HepG2 (cell line): ENCODE measurements around the gene GNB1.

ENCODE experiments used
- FIP1L1 ChIP-seq: fragments of 200-400 bp; formaldehyde crosslinking; IDR thresholded peaks from 2 replicates; pipeline ENCODE4 v1.6.1; 2018; ENCODE audit warnings: low read depth, mild to moderate bottlenecking, low read length, moderate library complexity, borderline replicate concordance; ENCODE audit not compliant: insufficient read depth
- FOSL1 ChIP-seq: sonication (generic); formaldehyde crosslinking; IDR thresholded peaks from 2 replicates; pipeline ENCODE4 v1.9.0; 2021; ENCODE audit warnings: missing genetic modification reagents, borderline replicate concordance
- HDAC6 ChIP-seq: fragments of 200-600 bp; sonication (generic); IDR thresholded peaks from 2 replicates; pipeline ENCODE4 v1.7.0; 2017; ENCODE audit warnings: mild to moderate bottlenecking, antibody characterized with exemption, low read length, low read depth
- HNRNPK ChIP-seq: fragments of 200-400 bp; formaldehyde crosslinking; IDR thresholded peaks from 2 replicates; pipeline ENCODE4 v1.6.1; 2018; ENCODE audit warnings: low read length, low read depth, moderate library complexity, mild to moderate bottlenecking; ENCODE audit not compliant: poor library complexity, severe bottlenecking
- KDM6A ChIP-seq: IDR thresholded peaks from 2 replicates; pipeline ENCODE4 v1.6.1; 2016; ENCODE audit warnings: low read depth
- MAX ChIP-seq: IDR thresholded peaks from 2 replicates; pipeline ENCODE4 v1.6.1; 2012; ENCODE audit warnings: inconsistent platforms
- MAZ ChIP-seq, 2 experiments: sonication (generic) in 1 of 2; formaldehyde crosslinking in 1 of 2; IDR thresholded peaks; 2 replicates each; pipeline versions ENCODE4 v1.5.0 to v1.6.1; 2012 to 2020; ENCODE audit warnings: low read depth in 2 of 2, mild to moderate bottlenecking in 2 of 2, borderline replicate concordance in 1 of 2, improper control_type of control experiment in 1 of 2, low read length in 1 of 2, missing genetic modification reagents in 1 of 2, moderate library complexity in 1 of 2
- NFE2L1 ChIP-seq: sonication (generic); formaldehyde crosslinking; IDR thresholded peaks from 2 replicates; pipeline ENCODE4 v1.4.0; 2020; ENCODE audit warnings: missing genetic modification reagents, mild to moderate bottlenecking, borderline replicate concordance
- PRDM15 ChIP-seq: sonication (generic); formaldehyde crosslinking; IDR thresholded peaks from 2 replicates; pipeline ENCODE4 v1.4.0; 2020; ENCODE audit warnings: missing genetic modification reagents
- ZNF10 ChIP-seq: sonication (generic); formaldehyde crosslinking; IDR thresholded peaks from 2 replicates; pipeline ENCODE4 v1.4.0; 2020; ENCODE audit warnings: mild to moderate bottlenecking, low read depth, missing genetic modification reagents, borderline replicate concordance
- ZNF143 ChIP-seq: sonication (generic); formaldehyde crosslinking; IDR thresholded peaks from 2 replicates; pipeline ENCODE4 v1.4.0; 2020; ENCODE audit warnings: missing genetic modification reagents
- ZNF747 ChIP-seq: sonication (generic); formaldehyde crosslinking; IDR thresholded peaks from 2 replicates; pipeline ENCODE4 v1.8.1; 2023; ENCODE audit warnings: missing genetic modification reagents, mild to moderate bottlenecking, borderline replicate concordance
- TF ChIP-seq, protein P1 (sequence below): sonication (generic); formaldehyde crosslinking; conservative IDR thresholded peaks from 2 replicates; pipeline ENCODE4 v1.4.0; 2020; ENCODE audit warnings: mild to moderate bottlenecking, missing genetic modification reagents, moderate library complexity
- TF ChIP-seq, protein P2 (sequence below): sonication (generic); formaldehyde crosslinking; IDR thresholded peaks from 2 replicates; pipeline ENCODE4 v1.5.0; 2020; ENCODE audit warnings: mild to moderate bottlenecking, missing genetic modification reagents, moderate library complexity

DNA sequence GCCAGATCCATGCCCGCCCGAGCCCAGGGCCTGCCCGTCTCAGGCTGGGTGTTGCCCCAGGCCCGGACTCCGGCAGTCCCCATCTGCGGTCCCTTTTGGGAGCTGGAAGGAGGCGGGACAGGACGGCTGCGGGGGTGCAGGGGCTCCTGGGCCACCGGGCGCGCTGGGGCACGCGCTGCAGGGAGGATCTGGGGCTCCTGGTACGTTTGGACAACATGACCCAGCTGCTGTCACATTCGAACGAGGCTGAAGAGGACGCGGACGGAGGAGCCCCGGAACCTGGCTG lies 17.6 kb upstream of the GNB1 start:
- TF ChIP-seq, protein P1, sequence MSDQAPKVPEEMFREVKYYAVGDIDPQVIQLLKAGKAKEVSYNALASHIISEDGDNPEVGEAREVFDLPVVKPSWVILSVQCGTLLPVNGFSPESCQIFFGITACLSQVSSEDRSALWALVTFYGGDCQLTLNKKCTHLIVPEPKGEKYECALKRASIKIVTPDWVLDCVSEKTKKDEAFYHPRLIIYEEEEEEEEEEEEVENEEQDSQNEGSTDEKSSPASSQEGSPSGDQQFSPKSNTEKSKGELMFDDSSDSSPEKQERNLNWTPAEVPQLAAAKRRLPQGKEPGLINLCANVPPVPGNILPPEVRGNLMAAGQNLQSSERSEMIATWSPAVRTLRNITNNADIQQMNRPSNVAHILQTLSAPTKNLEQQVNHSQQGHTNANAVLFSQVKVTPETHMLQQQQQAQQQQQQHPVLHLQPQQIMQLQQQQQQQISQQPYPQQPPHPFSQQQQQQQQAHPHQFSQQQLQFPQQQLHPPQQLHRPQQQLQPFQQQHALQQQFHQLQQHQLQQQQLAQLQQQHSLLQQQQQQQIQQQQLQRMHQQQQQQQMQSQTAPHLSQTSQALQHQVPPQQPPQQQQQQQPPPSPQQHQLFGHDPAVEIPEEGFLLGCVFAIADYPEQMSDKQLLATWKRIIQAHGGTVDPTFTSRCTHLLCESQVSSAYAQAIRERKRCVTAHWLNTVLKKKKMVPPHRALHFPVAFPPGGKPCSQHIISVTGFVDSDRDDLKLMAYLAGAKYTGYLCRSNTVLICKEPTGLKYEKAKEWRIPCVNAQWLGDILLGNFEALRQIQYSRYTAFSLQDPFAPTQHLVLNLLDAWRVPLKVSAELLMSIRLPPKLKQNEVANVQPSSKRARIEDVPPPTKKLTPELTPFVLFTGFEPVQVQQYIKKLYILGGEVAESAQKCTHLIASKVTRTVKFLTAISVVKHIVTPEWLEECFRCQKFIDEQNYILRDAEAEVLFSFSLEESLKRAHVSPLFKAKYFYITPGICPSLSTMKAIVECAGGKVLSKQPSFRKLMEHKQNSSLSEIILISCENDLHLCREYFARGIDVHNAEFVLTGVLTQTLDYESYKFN: no peak
- no peak for TF ChIP-seq FIP1L1
- no peak for TF ChIP-seq ZNF10 (CRISPR knock-in tag)
- TF ChIP-seq MAX: 0 out of 2 replicates have a peak, but pooled peaks have one; percentile 29
- TF ChIP-seq FOSL1 (CRISPR knock-in tag): no peak
- no peak for TF ChIP-seq ZNF747
- TF ChIP-seq NFE2L1 (CRISPR knock-in tag): no peak
- no peak for TF ChIP-seq MAZ (IDR thresholded peaks at IDR 0.05; ENCODE audit: borderline replicate concordance, low read depth, low read length)
- no peak for TF ChIP-seq MAZ (CRISPR knock-in tag; IDR thresholded peaks at IDR 0.05; ENCODE audit: low read depth)
- TF ChIP-seq HNRNPK: no peak
- TF ChIP-seq, protein P2, sequence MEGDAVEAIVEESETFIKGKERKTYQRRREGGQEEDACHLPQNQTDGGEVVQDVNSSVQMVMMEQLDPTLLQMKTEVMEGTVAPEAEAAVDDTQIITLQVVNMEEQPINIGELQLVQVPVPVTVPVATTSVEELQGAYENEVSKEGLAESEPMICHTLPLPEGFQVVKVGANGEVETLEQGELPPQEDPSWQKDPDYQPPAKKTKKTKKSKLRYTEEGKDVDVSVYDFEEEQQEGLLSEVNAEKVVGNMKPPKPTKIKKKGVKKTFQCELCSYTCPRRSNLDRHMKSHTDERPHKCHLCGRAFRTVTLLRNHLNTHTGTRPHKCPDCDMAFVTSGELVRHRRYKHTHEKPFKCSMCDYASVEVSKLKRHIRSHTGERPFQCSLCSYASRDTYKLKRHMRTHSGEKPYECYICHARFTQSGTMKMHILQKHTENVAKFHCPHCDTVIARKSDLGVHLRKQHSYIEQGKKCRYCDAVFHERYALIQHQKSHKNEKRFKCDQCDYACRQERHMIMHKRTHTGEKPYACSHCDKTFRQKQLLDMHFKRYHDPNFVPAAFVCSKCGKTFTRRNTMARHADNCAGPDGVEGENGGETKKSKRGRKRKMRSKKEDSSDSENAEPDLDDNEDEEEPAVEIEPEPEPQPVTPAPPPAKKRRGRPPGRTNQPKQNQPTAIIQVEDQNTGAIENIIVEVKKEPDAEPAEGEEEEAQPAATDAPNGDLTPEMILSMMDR (CRISPR knock-in tag): no peak
- TF ChIP-seq PRDM15 (CRISPR knock-in tag): no peak
- TF ChIP-seq HDAC6: no peak
- no peak for TF ChIP-seq KDM6A (CRISPR knock-in tag)
- 0 out of 2 replicates have a peak, but pooled peaks have one; percentile 7 for TF ChIP-seq ZNF143 (CRISPR knock-in tag)
